ENCODE measurements around the gene ADAMTS7.
"Not testable (repeated sequence)": the region's sequence is repeated elsewhere in the genome, so short reads cannot be mapped to it uniquely, and the experiment has no call there.

The ADAMTS7 gene

DNA sequence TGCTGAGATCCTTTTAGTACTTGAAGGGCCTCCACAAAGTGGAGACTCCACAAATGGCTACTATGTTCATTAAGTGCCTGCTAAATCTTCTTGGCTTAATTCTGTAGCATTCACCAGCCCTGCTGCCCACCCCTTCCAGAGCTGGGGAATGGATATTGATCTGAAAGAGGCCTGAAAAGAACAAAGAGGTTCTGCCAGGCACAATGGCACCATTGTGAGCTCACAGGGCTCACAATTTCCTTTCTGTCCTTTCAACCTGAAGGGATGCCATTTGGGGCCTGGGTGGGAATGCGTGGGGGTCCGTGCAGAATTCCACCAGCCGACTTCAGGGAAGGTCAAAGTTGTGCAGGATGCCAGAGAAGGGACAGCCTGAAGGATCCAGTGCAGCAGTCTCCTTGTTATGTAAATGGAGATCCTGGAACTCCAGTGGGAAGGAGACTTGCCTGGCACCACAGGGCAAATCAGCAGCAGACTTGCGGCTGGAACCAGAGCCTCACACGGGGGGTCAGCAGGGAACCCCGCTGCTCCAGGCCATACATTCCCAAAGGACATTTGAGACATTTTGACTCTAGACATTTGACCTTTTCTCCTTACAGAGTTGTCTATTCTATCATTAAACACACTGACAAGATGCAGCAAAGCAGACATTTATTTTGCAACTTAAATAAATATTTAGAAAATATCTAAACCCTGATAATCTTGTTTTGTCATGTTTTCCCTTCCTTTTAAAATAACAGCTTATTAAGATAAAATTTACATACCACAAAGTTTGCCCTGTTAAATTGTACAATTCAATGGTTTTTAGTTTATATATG, 39.9 kb upstream of the ADAMTS7 start:
- no peaks in the 10 kb centered on the region for H3K27me3 ChIP-seq
- TF ChIP-seq, protein P1, sequence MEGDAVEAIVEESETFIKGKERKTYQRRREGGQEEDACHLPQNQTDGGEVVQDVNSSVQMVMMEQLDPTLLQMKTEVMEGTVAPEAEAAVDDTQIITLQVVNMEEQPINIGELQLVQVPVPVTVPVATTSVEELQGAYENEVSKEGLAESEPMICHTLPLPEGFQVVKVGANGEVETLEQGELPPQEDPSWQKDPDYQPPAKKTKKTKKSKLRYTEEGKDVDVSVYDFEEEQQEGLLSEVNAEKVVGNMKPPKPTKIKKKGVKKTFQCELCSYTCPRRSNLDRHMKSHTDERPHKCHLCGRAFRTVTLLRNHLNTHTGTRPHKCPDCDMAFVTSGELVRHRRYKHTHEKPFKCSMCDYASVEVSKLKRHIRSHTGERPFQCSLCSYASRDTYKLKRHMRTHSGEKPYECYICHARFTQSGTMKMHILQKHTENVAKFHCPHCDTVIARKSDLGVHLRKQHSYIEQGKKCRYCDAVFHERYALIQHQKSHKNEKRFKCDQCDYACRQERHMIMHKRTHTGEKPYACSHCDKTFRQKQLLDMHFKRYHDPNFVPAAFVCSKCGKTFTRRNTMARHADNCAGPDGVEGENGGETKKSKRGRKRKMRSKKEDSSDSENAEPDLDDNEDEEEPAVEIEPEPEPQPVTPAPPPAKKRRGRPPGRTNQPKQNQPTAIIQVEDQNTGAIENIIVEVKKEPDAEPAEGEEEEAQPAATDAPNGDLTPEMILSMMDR (IDR thresholded peaks at IDR 0.05; ENCODE audit: low read depth, low read length), result no peak
- H3K4me3 ChIP-seq (ENCODE audit: low read depth, low read length), result no peak overlapping the region
- H3K4me1 ChIP-seq, result no peaks in the 10 kb centered on the region
- no peaks in the 10 kb centered on the region for H3K36me3 ChIP-seq
- H3K9me3 ChIP-seq, result no peaks in the 10 kb centered on the region
- DNase-seq, result no peak

DNA sequence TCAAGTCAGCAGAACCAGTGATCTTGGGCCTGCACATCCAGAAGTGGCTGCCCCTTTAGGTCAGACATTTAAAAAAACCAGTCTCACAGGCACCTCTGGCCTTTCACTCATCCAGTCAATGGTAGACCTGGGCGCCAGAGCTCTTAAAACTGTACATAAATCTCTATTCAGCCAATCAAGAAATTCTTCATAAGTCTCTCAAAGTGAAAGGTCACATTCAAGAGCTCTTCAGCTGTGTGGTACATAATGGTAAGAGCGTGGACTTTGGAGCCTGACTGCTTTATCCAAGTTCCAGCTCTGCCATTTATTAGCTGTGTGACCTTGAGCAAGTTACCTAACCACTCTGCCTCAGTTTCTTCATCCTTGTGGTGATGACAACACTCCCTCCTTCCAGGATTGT, 39.1 kb upstream of the ADAMTS7 start:
- Histone ChIP-seq H3K36me3 (no peaks in the 10 kb centered on the region), H3K27me3 (no peaks in the 10 kb centered on the region), H3K4me3 (ENCODE audit: low read depth, low read length) (no peak overlapping the region), H3K9me3 (no peaks in the 10 kb centered on the region), H3K4me1 (no peaks in the 10 kb centered on the region)
- DNase-seq, result no peak
- TF ChIP-seq, protein P1 (IDR thresholded peaks at IDR 0.05; ENCODE audit: low read depth, low read length), result no peak

GRCh38 chr15:78847387-78847906, 36.2 kb upstream of the ADAMTS7 start:
- H3K27me3 ChIP-seq; H3K36me3 ChIP-seq; H3K9me3 ChIP-seq; H3K4me3 ChIP-seq (ENCODE audit: low read depth, low read length); DNase-seq; H3K4me1 ChIP-seq: not testable (repeated sequence)

- DNase-seq; H3K4me1 ChIP-seq; H3K27me3 ChIP-seq; H3K9me3 ChIP-seq; H3K4me3 ChIP-seq (ENCODE audit: low read depth, low read length); H3K36me3 ChIP-seq: not testable (repeated sequence)
Observed at GRCh38 chr15:78846906-78847305, 35.6 kb upstream of the ADAMTS7 start.

DNA sequence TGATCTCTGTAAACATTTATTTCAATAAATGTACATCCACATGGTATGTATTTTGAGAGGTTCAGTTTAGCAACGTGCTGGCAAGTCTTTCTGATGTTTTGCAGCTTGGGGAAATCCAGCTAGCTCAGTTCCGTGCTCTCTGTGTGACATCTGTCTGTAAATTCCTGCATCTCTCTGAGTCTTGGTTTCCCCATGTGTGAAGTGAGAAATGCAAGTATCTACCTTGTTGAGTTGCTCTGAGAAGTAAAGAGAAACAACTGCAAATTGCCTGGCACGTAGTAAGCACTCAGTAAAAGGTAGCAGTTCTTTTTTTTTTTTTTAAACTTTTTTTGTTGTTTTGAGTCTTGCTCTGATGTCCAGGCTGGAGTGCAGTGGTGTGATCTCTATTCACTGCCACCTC, 31.3 kb upstream of the ADAMTS7 start:
- no peaks in the 10 kb centered on the region for H3K4me1 ChIP-seq
- H3K4me3 ChIP-seq (ENCODE audit: low read depth, low read length), result no peak overlapping the region
- H3K9me3 ChIP-seq, result no peaks in the 10 kb centered on the region
- TF ChIP-seq, protein P1 (IDR thresholded peaks at IDR 0.05; ENCODE audit: low read depth, low read length), result no peak
- no peaks in the 10 kb centered on the region for H3K36me3 ChIP-seq
- H3K27me3 ChIP-seq, result no peaks in the 10 kb centered on the region
- no peak for DNase-seq

GRCh38 chr15:78841891-78842290, 30.6 kb upstream of the ADAMTS7 start:
- H3K36me3 ChIP-seq, result no peaks in the 10 kb centered on the region
- no peaks in the 10 kb centered on the region for H3K9me3 ChIP-seq
- H3K27me3 ChIP-seq, result no peaks in the 10 kb centered on the region
- TF ChIP-seq, protein P1 (IDR thresholded peaks at IDR 0.05; ENCODE audit: low read depth, low read length), result no peak
- H3K4me3 ChIP-seq (ENCODE audit: low read depth, low read length), result no peak overlapping the region
- H3K4me1 ChIP-seq, result no peaks in the 10 kb centered on the region
- no peak for DNase-seq

DNA sequence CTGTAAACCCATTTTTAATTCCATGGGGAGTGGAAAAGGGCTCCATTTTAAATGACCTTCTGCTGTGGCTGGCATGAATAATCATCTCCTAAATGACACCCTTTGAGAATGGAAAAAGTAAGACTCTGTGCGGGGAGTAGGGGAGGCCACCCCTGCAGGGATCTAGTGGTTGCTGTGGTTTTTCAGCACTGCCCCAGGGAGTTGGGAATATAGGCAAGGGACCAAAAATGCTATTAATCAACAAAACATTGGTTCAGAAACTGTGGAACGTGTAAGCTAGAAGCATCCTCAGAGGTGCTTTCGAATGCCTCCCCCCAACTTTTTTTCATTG, 30.1 kb upstream of the ADAMTS7 start:
- Histone ChIP-seq H3K36me3 (no peaks in the 10 kb centered on the region), H3K4me1 (no peaks in the 10 kb centered on the region), H3K27me3 (no peaks in the 10 kb centered on the region), H3K9me3 (no peaks in the 10 kb centered on the region), H3K4me3 (ENCODE audit: low read depth, low read length) (no peak overlapping the region)
- TF ChIP-seq, protein P1 (IDR thresholded peaks at IDR 0.05; ENCODE audit: low read depth, low read length), result no peak
- no peak for DNase-seq

Data from BE2C (cell line).